ENCODE measurements around the gene GUF1. TPM values are rescaled to one million over a fixed set of nuclear protein-coding genes. Genes with fewer than 3 reads are reported as not detected.

GUF1 gene
- polyA plus RNA-seq, 3 donors, result 6.2 to 11.3 (median 8.4) TPM

- H3K79me2 ChIP-seq (ENCODE audit: insufficient read depth, low read length), result no peaks in the 10 kb centered on the region
- H2AFZ ChIP-seq (ENCODE audit: insufficient read depth, low read depth, low read length, poor library complexity, severe bottlenecking), result no peak overlapping the region
- Mint-ChIP-seq H3K27me3 (ENCODE audit: low read depth in 3 of 3) (peaks cover 0 to 1% (median 0%) of the 10 kb centered on the region in 3 donors), H3K4me1 (no peaks in the 10 kb centered on the region), H3K36me3 (peaks cover 10 to 15% of the 10 kb centered on the region in 2 donors), H3K27ac (no peak overlapping the region), H3K4me3 (no peak overlapping the region), H3K9me3 (no peaks in the 10 kb centered on the region)
- no CpG with 5 or more reads among the region's 5 CpGs for WGBS (ENCODE audit: insufficient coverage)
- no peak overlapping the region for H3K9ac ChIP-seq (ENCODE audit: insufficient read depth, low read length, poor library complexity, severe bottlenecking)
- intact Hi-C loops (cut with micrococcal nuclease), result no loop called here
- H3K4me2 ChIP-seq (replicated peaks; ENCODE audit: extremely low read depth, low read length, poor library complexity, severe bottlenecking), result no peak overlapping the region
- TF ChIP-seq CTCF (IDR thresholded peaks at IDR 0.05), result no peak
- H3K4me1 ChIP-seq (ENCODE audit: control insufficient read depth in 1 of 2, insufficient read depth in 2 of 2, low read length in 2 of 2), result no peaks in the 10 kb centered on the region
- peaks cover 3 to 7% of the 10 kb centered on the region in 2 donors for H3K36me3 ChIP-seq (replicated peaks in 1 of 2; ENCODE audit: control insufficient read depth in 1 of 2, insufficient read depth in 2 of 2, low read length in 2 of 2)
- H4K20me1 ChIP-seq (ENCODE audit: insufficient read depth, low read length), result no peaks in the 10 kb centered on the region
- no peak overlapping the region for H3K27ac ChIP-seq (ENCODE audit: low read depth in 1 of 2, low read length in 2 of 2)
- H3K27me3 ChIP-seq (ENCODE audit: control insufficient read depth in 2 of 2, insufficient read depth in 2 of 2, low read length in 2 of 2), result no peaks in the 10 kb centered on the region
- H3K9me3 ChIP-seq (replicated peaks in 1 of 2; ENCODE audit: control insufficient read depth in 1 of 2, insufficient read depth in 1 of 2, low read length in 2 of 2), result no peaks in the 10 kb centered on the region
- H3K4me3 ChIP-seq (replicated peaks in 1 of 3; ENCODE audit: low read depth in 2 of 3, low read length in 3 of 3), result no peak overlapping the region
- DNase-seq, result no peak
Measured at GRCh38 chr4:44716597-44716996, 38.4 kb downstream of the GUF1 start.

- Mint-ChIP-seq H3K27me3 (ENCODE audit: low read depth in 3 of 3) (peaks cover 0 to 2% (median 1%) of the 10 kb centered on the region in 3 donors), H3K4me1 (peaks cover 6% of the 10 kb centered on the region), H3K4me3 (no peak overlapping the region), H3K9me3 (no peaks in the 10 kb centered on the region), H3K27ac (no peak overlapping the region), H3K36me3 (peaks cover 2 to 9% of the 10 kb centered on the region in 2 donors)
- H2AFZ ChIP-seq (ENCODE audit: insufficient read depth, low read depth, low read length, poor library complexity, severe bottlenecking), result no peak overlapping the region
- H3K27ac ChIP-seq (ENCODE audit: low read depth in 1 of 2, low read length in 2 of 2), result no peak overlapping the region
- H3K4me2 ChIP-seq (replicated peaks; ENCODE audit: extremely low read depth, low read length, poor library complexity, severe bottlenecking), result no peak overlapping the region
- H3K9me3 ChIP-seq (replicated peaks in 1 of 2; ENCODE audit: control insufficient read depth in 1 of 2, insufficient read depth in 1 of 2, low read length in 2 of 2), result no peaks in the 10 kb centered on the region
- DNase-seq, result no peak
- intact Hi-C loops (cut with micrococcal nuclease), result no loop called here
- 89% methylated on average over 3 of the region's 4 CpGs for WGBS (ENCODE audit: insufficient coverage)
- no peaks in the 10 kb centered on the region for H3K36me3 ChIP-seq (replicated peaks in 1 of 2; ENCODE audit: control insufficient read depth in 1 of 2, insufficient read depth in 2 of 2, low read length in 2 of 2)
- H3K9ac ChIP-seq (ENCODE audit: insufficient read depth, low read length, poor library complexity, severe bottlenecking), result no peak overlapping the region
- H4K20me1 ChIP-seq (ENCODE audit: insufficient read depth, low read length), result no peaks in the 10 kb centered on the region
- H3K27me3 ChIP-seq (ENCODE audit: control insufficient read depth in 2 of 2, insufficient read depth in 2 of 2, low read length in 2 of 2), result no peaks in the 10 kb centered on the region
- H3K4me3 ChIP-seq (replicated peaks in 1 of 3; ENCODE audit: low read depth in 2 of 3, low read length in 3 of 3), result no peak overlapping the region
- H3K4me1 ChIP-seq (ENCODE audit: control insufficient read depth in 1 of 2, insufficient read depth in 2 of 2, low read length in 2 of 2), result peaks cover under 1 to 2% of the 10 kb centered on the region in 2 donors
- TF ChIP-seq CTCF (IDR thresholded peaks at IDR 0.05), result no peak
- no peaks in the 10 kb centered on the region for H3K79me2 ChIP-seq (ENCODE audit: insufficient read depth, low read length)
Measured at GRCh38 chr4:44720371-44720770, 42.2 kb downstream of the GUF1 start.
